HG02973 (cell line): ENCODE measurements around the gene PSMD6.

Experiments used
- ATAC-seq: cut with Tn5 transposase; IDR thresholded peaks from one replicate; pipeline ENCODE4 v1.9.1; 2021; ENCODE audit warnings: moderate library complexity; ENCODE audit not compliant: unreplicated experiment

PSMD6 gene

GRCh38 chr3:64010199-64010598 lies 13.1 kb downstream of the PSMD6 start:
- ATAC-seq, result no peak

DNA sequence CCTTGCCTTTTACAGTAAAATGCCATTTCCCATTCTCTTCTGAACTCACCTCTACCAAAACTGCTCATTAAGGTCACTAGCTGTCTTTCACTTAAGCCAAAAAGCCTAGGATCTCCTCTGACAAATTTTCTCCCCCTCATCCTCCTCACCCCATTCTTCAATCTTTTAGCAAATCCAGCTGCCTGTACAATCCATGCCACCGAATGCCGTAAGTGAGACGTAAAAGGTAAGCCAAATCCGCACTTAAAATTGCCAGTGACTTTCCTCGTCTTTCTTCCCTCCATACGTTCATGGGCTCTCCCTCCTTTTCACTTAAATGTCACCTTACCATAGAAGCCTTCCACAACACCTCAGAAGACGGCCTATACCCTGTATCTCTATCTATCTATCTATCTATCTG lies 13.8 kb downstream of the PSMD6 start:
- ATAC-seq, result no peak

- ATAC-seq, result no peak
Measured at GRCh38 chr3:64008487-64009351, 14.6 kb downstream of the PSMD6 start.

GRCh38 chr3:64008017-64008416 lies 15.3 kb downstream of the PSMD6 start:
- no peak for ATAC-seq

- no peak for ATAC-seq
Measured at GRCh38 chr3:64003589-64003988, 19.7 kb downstream of the PSMD6 start.

DNA sequence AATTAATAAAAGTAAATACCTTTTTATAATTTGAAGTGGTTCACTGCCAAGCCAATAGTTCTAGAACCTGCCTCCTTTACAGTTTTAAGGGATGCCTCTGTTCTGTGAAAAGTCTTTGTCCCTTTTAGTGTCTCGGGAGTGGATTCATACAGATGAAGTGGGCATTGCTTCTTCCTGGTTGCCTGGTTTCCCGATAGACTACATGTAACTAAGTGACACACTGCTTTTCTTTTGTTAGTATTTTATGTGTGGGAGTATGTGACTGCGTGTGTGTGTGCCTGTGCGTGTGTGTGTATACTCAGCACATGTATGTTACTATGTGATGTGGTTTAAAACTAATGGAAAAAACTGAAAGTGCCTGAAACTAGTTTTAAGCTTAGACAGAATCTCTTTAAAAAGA lies 21.1 kb downstream of the PSMD6 start:
- ATAC-seq, result no peak

- ATAC-seq, result no peak
Measured at GRCh38 chr3:64000453-64001055, 22.7 kb downstream of the PSMD6 start.

DNA sequence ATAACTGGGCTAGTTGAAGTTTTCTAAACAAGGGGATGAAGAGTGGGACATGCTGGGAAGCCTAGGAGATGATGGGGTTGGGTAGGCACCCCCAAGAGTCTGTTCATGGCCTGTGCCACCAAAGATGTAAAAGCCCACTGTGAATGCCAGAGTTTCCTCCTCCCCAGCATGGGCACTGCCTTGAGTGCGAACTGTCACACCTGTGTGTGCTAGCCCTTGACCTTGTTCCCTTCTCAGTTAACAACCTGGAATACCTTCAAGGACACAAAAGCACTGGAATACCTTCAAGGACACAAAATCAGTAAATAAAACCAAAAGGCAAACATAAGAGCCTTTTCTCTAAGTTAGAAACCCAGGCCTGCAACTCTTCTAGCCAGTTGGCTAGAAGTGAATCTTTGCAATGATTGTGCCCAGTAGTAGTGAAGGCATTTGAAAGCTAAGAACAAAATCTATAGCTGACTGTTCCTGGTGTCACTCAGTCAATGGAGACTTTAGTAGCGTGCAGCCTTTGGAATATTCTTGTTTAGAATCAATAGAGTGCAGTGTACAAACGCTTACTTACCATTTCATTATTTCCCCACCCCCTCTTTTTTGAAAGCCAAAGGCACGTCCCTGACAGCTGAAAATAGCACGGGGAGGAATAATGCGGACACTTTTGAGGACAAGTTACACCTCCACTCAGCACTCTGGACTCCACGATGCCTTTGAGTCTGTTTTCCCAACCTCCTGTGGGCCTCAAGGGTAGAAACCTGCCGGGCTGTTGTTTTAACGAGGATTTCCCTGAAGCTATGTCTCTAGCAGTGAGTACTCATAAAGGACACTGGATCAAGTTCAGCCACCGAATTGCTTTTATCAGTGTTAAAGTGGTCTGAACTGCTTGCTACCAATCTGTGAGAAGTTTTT lies 24.2 kb downstream of the PSMD6 start:
- ATAC-seq, result no peak

- no peak for ATAC-seq
Measured at GRCh38 chr3:63995086-63995485, 28.2 kb downstream of the PSMD6 start.

GRCh38 chr3:63993653-63994079 lies 29.6 kb downstream of the PSMD6 start:
- peak; percentile 77 for ATAC-seq

DNA sequence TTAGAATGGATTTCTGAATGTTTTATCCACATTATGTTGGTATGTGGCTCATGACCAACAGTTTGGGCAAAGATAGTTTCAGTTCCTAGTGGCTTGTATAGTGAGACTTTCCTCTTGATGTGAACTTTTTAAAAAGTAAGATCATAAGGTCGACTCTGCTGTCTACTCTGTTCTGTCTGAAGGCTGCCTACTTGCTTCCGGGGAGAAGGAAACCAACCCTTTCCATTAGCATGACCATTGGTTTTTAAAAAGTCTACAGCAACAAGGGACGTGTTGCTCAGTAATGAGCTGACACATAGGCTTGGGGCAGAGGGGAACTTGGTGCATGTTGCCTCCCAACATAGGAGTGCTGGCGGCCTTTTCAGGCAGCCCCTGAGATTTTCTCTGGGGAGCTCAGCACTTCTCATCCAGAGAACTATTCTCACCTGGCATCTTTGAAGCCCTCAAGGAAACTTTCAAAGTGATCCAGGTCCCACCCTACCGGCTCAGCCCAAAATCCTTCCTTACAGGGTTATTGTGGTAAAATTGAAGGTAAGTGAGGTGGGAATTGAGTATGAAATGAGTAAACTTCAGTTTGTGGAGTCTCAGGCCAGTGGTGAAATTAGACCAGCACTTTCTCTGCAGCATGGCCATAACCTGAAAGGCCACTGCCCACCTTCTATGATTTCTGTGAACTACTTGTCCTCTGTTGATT lies 30.6 kb downstream of the PSMD6 start:
- no peak for ATAC-seq

GRCh38 chr3:63991666-63992065 lies 31.6 kb downstream of the PSMD6 start:
- ATAC-seq, result no peak

- no peak for ATAC-seq
Measured at GRCh38 chr3:63990733-63991132, 32.6 kb downstream of the PSMD6 start.

DNA sequence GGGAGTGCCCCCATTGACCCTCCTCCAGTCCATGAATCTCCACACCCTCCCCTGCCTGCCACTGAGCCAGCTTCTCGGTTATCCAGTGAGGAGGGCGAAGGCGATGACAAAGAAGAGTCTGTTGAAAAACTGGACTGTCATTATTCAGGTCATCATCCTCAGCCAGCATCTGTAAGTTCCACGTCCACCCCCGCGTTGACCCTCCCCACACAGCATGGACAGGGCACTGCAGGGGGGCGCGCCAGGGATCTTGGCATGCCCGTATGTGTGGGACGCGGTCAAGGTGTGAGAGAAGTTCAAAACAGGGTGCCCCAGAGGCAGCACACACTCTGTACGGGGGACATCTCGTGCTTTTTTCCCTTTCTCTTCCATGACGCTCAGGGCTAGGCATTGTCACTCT lies 33.1 kb downstream of the PSMD6 start:
- ATAC-seq, result no peak

DNA sequence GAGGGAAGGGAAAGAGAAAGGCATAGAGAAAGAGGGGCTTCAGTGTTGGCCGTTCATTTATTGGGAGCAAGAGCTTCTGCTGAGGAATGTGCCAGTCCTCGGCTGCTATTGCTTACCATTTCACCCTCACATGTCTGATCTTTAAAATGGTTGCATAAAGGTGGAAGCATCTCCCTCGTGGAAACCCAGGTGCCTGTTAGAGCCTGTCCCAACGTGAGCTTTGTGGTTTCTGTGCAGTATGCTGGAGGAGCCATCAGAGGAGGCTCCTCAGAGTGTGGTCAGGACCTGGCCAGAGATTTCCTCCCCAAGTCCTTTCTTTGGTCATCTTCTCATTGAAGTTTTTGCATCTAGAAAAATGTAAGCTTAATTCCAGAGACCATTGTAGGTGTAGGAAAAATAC lies 34.4 kb downstream of the PSMD6 start:
- ATAC-seq, result no peak

DNA sequence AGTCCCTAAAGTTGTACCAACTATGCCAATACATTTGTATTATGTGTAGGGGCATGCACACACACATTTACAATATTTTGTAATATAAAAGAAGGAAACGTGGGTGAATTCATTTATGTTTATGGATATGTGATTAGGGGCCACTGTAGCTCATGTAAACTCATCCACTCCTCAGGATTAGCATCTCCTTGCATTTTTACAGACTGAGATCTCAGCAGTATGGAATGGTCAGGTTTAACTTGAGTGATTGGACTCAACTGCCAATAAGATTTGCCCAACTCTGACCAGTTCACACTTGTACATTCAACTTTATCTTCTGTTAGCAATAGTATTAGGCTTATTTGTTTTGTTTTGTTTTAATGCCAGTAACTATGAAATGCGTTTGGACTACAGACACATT lies 36.5 kb downstream of the PSMD6 start:
- ATAC-seq, result no peak

DNA sequence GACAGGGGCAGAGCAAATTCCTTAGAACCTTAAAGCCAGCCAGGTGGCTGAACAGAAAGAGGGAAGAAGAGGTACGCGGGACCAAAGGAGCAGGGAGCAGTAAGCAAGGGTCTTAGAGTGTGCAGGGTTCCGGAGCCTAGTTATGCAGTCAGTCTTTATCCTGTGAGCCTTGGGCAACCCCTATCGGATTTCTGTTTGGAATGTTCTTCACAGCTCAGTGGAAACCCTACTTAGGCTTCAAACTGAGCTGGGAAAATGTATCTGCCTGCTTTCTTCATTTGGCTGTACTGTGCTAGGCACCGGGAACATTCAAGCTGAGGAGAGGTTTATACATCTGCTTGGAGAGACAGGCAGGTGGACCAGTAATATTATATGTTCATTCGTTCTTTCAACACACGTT lies 37.1 kb downstream of the PSMD6 start:
- ATAC-seq, result no peak

- ATAC-seq, result no peak
Measured at GRCh38 chr3:63984391-63984790, 38.9 kb downstream of the PSMD6 start.

- ATAC-seq, result no peak
Measured at GRCh38 chr3:63981980-63982379, 41.3 kb downstream of the PSMD6 start.

DNA sequence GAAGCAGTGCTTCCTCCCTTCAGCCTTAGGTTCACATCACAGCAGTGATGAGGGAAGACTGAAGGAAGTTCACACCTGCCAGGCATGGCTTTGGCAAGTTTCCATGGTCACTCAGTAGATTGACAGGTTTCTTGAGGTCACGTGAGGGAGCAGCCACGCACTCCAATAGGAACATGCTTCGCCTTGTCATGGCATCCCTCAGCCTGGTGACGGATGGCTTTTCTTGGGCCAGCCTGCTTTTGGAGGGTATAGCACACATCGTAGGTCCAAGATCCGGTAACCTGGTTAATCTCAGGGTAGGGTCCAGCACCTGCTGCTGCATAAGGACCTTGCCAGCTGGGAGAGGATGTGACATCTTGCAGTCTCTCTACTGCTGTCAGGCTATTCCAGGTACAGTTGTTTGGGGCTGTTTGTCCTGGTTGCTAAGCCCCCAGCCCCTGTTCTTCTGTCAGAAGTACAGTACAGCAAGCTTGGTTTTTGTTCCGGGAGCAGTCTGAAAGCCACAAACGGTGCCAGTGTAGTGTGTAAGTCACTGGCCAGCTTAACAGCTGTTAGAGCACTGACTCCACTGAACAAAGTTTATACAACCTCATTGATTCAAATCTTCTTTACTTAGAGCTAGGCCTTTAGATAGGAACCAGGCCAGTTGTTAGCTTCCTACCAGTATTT lies 42.3 kb downstream of the PSMD6 start:
- no peak for ATAC-seq
